ENCODE measurements around the gene FGF12.

- TF ChIP-seq POLR2AphosphoS5 (IDR thresholded peaks at IDR 0.05) (no peak), CTCF (IDR thresholded peaks at IDR 0.05 in 8 of 11, conservative IDR thresholded peaks at IDR 0.05 in 3 of 11) (no peak)
Observed at GRCh38 chr3:192651836-192652512, 75.4 kb downstream of the FGF12 start.
